Astrocyte (in vitro differentiated cells and primary cell): Measurements from ENCODE around the gene SLC35F6. TPM values are rescaled to one million over a fixed set of nuclear protein-coding genes. Genes with fewer than 3 reads are reported as not detected.

Experiments
- DNase-seq: peaks from one replicate; pipeline ENCODE4 v3.0.0-alpha.2; 2010; ENCODE audit warnings: low read depth
- FAIRE-seq: peaks from 2 replicates; lab custom pipeline; 2011; peaks lifted over from hg19 to GRCh38; lab: Jason Lieb, UNC
- H2AFZ ChIP-seq: 2 replicates; pipeline ENCODE4 v1.6.0; 2012; ENCODE audit warnings: low read depth, low read length, inconsistent platforms
- H3K27ac ChIP-seq: 2 replicates; pipeline ENCODE4 v1.5.1; 2011; ENCODE audit warnings: low read depth, low read length, inconsistent platforms
- H3K27me3 ChIP-seq: 2 replicates; pipeline ENCODE4 v1.6.0; 2011; ENCODE audit warnings: low read length, inconsistent platforms; ENCODE audit not compliant: insufficient read depth
- H3K36me3 ChIP-seq: 2 replicates; pipeline ENCODE4 v1.5.1; 2011; ENCODE audit warnings: low read length, inconsistent platforms; ENCODE audit not compliant: insufficient read depth
- H3K4me1 ChIP-seq: 2 replicates; pipeline ENCODE4 v1.5.1; 2011; ENCODE audit warnings: low read length, inconsistent platforms; ENCODE audit not compliant: insufficient read depth
- H3K4me2 ChIP-seq: 2 replicates; pipeline ENCODE4 v1.6.0; 2012; ENCODE audit warnings: low read length, inconsistent platforms
- H3K4me3 ChIP-seq: 2 replicates; pipeline ENCODE4 v1.5.1; 2011; ENCODE audit warnings: low read depth, mild to moderate bottlenecking, low read length, inconsistent platforms; ENCODE audit not compliant: insufficient read depth
- H3K79me2 ChIP-seq: 2 replicates; pipeline ENCODE4 v1.6.0; 2012; ENCODE audit warnings: mild to moderate bottlenecking, low read length, inconsistent platforms; ENCODE audit not compliant: insufficient read depth
- H3K9ac ChIP-seq: 2 replicates; pipeline ENCODE4 v1.6.0; 2012; ENCODE audit warnings: mild to moderate bottlenecking, low read length, inconsistent platforms
- H3K9me3 ChIP-seq: 2 replicates; pipeline ENCODE4 v1.5.1; 2012; ENCODE audit warnings: low read depth, mild to moderate bottlenecking, low read length, inconsistent platforms; ENCODE audit not compliant: insufficient read depth
- H4K20me1 ChIP-seq: 2 replicates; pipeline ENCODE4 v1.6.0; 2012; ENCODE audit warnings: low read length, inconsistent platforms; ENCODE audit not compliant: insufficient read depth
- H3K27ac Mint-ChIP-seq: one replicate; pipeline ENCODE4 v1.8.0; 2021; ENCODE audit warnings: mild to moderate bottlenecking, mixed read lengths; ENCODE audit not compliant: unreplicated experiment
- H3K27me3 Mint-ChIP-seq: one replicate; pipeline ENCODE4 v1.8.0; 2021; ENCODE audit warnings: low read depth, mixed read lengths; ENCODE audit not compliant: unreplicated experiment
- H3K36me3 Mint-ChIP-seq: one replicate; pipeline ENCODE4 v1.8.0; 2021; ENCODE audit warnings: low read depth, mixed read lengths; ENCODE audit not compliant: unreplicated experiment
- H3K4me1 Mint-ChIP-seq: one replicate; pipeline ENCODE4 v1.8.0; 2021; ENCODE audit warnings: low read depth, mixed read lengths; ENCODE audit not compliant: unreplicated experiment
- H3K4me3 Mint-ChIP-seq: one replicate; pipeline ENCODE4 v1.8.0; 2021; ENCODE audit warnings: mild to moderate bottlenecking, moderate library complexity, mixed read lengths; ENCODE audit not compliant: unreplicated experiment
- H3K9me3 Mint-ChIP-seq: one replicate; pipeline ENCODE4 v1.8.0; 2021; ENCODE audit warnings: mild to moderate bottlenecking, mixed read lengths; ENCODE audit not compliant: unreplicated experiment
- CTCF ChIP-seq: IDR thresholded peaks from 2 replicates; pipeline ENCODE4 v1.5.1; 2011; ENCODE audit warnings: low read depth, mild to moderate bottlenecking, inconsistent platforms, low read length, moderate library complexity; ENCODE audit not compliant: insufficient read depth
- EZH2 ChIP-seq: IDR thresholded peaks from 2 replicates; pipeline ENCODE4 v1.6.1; 2012; ENCODE audit warnings: mild to moderate bottlenecking, low read length, inconsistent platforms; ENCODE audit not compliant: insufficient read depth
- total RNA-seq: library from RNA; stranded (reverse); gene quantifications from 2 replicates; pipeline ENCODE4 v1.2.1, GENCODE V29; 2021

Gene SLC35F6
- total RNA-seq, 1 donor from 2014 or later, result 41.9 TPM

- Mint-ChIP-seq H3K27me3 (peaks cover 38% of the 10 kb centered on the region), H3K36me3 (no peaks in the 10 kb centered on the region), H3K4me3 (no peak overlapping the region), H3K4me1 (peaks cover 7% of the 10 kb centered on the region), H3K27ac (no peak overlapping the region), H3K9me3 (no peaks in the 10 kb centered on the region)
- TF ChIP-seq EZH2, result no peak
- H3K9ac ChIP-seq, result no peak overlapping the region
- no peaks in the 10 kb centered on the region for H3K79me2 ChIP-seq
- no peak overlapping the region for H3K4me2 ChIP-seq
- no peak overlapping the region for H2AFZ ChIP-seq
- no peaks in the 10 kb centered on the region for H3K9me3 ChIP-seq
- peaks cover 2% of the 10 kb centered on the region for H3K27me3 ChIP-seq
- DNase-seq (no peak), FAIRE-seq (no peak)
- no peaks in the 10 kb centered on the region for H4K20me1 ChIP-seq
- H3K36me3 ChIP-seq, result no peaks in the 10 kb centered on the region
- H3K4me1 ChIP-seq, result peaks cover 9% of the 10 kb centered on the region
- H3K4me3 ChIP-seq, result no peak overlapping the region
- no peak overlapping the region for H3K27ac ChIP-seq
Measured at GRCh38 chr2:26730549-26731344, 33.3 kb upstream of the SLC35F6 start.

GRCh38 chr2:26731714-26732113 is 32.4 kb upstream of the SLC35F6 start:
- H3K9ac ChIP-seq, result no peak overlapping the region
- H3K4me2 ChIP-seq, result no peak overlapping the region
- H3K27ac ChIP-seq, result no peak overlapping the region
- H3K27me3 Mint-ChIP-seq, result peaks cover 37% of the 10 kb centered on the region
- H3K9me3 ChIP-seq, result no peaks in the 10 kb centered on the region
- no peaks in the 10 kb centered on the region for H3K36me3 ChIP-seq
- H3K9me3 Mint-ChIP-seq, result no peaks in the 10 kb centered on the region
- no peak for FAIRE-seq
- no peaks in the 10 kb centered on the region for H3K36me3 Mint-ChIP-seq
- TF ChIP-seq EZH2 (no peak), CTCF (no peak)
- H3K27me3 ChIP-seq, result peaks cover 2% of the 10 kb centered on the region
- no peaks in the 10 kb centered on the region for H4K20me1 ChIP-seq
- H3K4me3 ChIP-seq, result no peak overlapping the region
- no peak overlapping the region for H2AFZ ChIP-seq
- no peaks in the 10 kb centered on the region for H3K79me2 ChIP-seq
- H3K27ac Mint-ChIP-seq, result no peak overlapping the region
- H3K4me1 ChIP-seq, result peaks cover 9% of the 10 kb centered on the region
- H3K4me3 Mint-ChIP-seq, result no peak overlapping the region
- no peak for DNase-seq
- peaks cover 7% of the 10 kb centered on the region for H3K4me1 Mint-ChIP-seq

GRCh38 chr2:26732446-26732845 is 31.6 kb upstream of the SLC35F6 start:
- H3K4me3 Mint-ChIP-seq, result no peak overlapping the region
- H3K4me2 ChIP-seq, result no peak overlapping the region
- DNase-seq, result no peak
- no peak for FAIRE-seq
- no peaks in the 10 kb centered on the region for H3K36me3 Mint-ChIP-seq
- H3K27ac ChIP-seq, result no peak overlapping the region
- H2AFZ ChIP-seq, result no peak overlapping the region
- H3K36me3 ChIP-seq, result no peaks in the 10 kb centered on the region
- no peaks in the 10 kb centered on the region for H3K9me3 ChIP-seq
- peaks cover 2% of the 10 kb centered on the region for H3K27me3 ChIP-seq
- no peak overlapping the region for H3K4me3 ChIP-seq
- H3K4me1 Mint-ChIP-seq, result peaks cover 7% of the 10 kb centered on the region
- H3K9ac ChIP-seq, result no peak overlapping the region
- H3K79me2 ChIP-seq, result no peaks in the 10 kb centered on the region
- peaks cover 9% of the 10 kb centered on the region for H3K4me1 ChIP-seq
- no peak overlapping the region for H3K27ac Mint-ChIP-seq
- no peak for TF ChIP-seq EZH2
- no peak for TF ChIP-seq CTCF
- peaks cover 32% of the 10 kb centered on the region for H3K27me3 Mint-ChIP-seq
- no peaks in the 10 kb centered on the region for H3K9me3 Mint-ChIP-seq
- H4K20me1 ChIP-seq, result no peaks in the 10 kb centered on the region
